WTC11 (cell line): ENCODE measurements around the gene EPHA2. TPM values are rescaled to one million over a fixed set of nuclear protein-coding genes. Genes with fewer than 3 reads are reported as not detected.

Experiments
- ATAC-seq: fragments of 200-7000 bp; cut with Tn5 transposase; 2 replicates; pipeline ENCODE4 v1.10.0; 2021; ENCODE audit warnings: mild to moderate bottlenecking, moderate library complexity
- CTCF ChIA-PET: fragments of 300-600 bp; sonication (Branson Sonifier 250); formaldehyde crosslinking; loops from one replicate; lab custom pipeline; 2021; ENCODE audit warnings: antibody characterized with exemption; lab: Charles Lee
- POLR2A ChIA-PET: fragments of 350-600 bp; sonication (Branson Sonifier 250); formaldehyde crosslinking; loops from one replicate; lab custom pipeline; 2021; ENCODE audit warnings: antibody characterized with exemption; lab: Charles Lee
- DNase-seq: peaks from one replicate; pipeline ENCODE4 v3.0.0; 2021; ENCODE audit warnings: low spot score
- H3K27ac Mint-ChIP-seq: 2 replicates; pipeline ENCODE4 v1.8.0; 2021; ENCODE audit warnings: mixed read lengths
- H3K27me3 Mint-ChIP-seq: 2 replicates; pipeline ENCODE4 v1.8.0; 2021; ENCODE audit warnings: low read depth, mild to moderate bottlenecking, moderate library complexity, mixed read lengths
- H3K36me3 Mint-ChIP-seq: 2 replicates; pipeline ENCODE4 v1.8.0; 2021; ENCODE audit warnings: mixed read lengths
- H3K4me1 Mint-ChIP-seq: 2 replicates; pipeline ENCODE4 v1.8.0; 2022; ENCODE audit warnings: mixed read lengths
- H3K4me3 Mint-ChIP-seq: 2 replicates; pipeline ENCODE4 v1.8.0; 2021; ENCODE audit warnings: mild to moderate bottlenecking, moderate library complexity, mixed read lengths
- H3K9me3 Mint-ChIP-seq: 2 replicates; pipeline ENCODE4 v1.8.0; 2021; ENCODE audit warnings: mixed read lengths
- ATF2 ChIP-seq: sonication (generic); formaldehyde crosslinking; IDR thresholded peaks from 2 replicates; pipeline ENCODE4 v1.8.1; 2022; ENCODE audit warnings: low read depth, missing genetic modification reagents, borderline replicate concordance
- EMX1 ChIP-seq: fragments of 250-450 bp; sonication (Bioruptor Pico); IDR thresholded peaks from 2 replicates; pipeline ENCODE4 v1.8.0; 2021; ENCODE audit warnings: mild to moderate bottlenecking
- JAZF1 ChIP-seq: fragments of 250-450 bp; sonication (Bioruptor Pico); IDR thresholded peaks from 2 replicates; pipeline ENCODE4 v1.9.0; 2021; ENCODE audit warnings: moderate library complexity, mild to moderate bottlenecking, inconsistent platforms
- NFATC4 ChIP-seq: fragments of 250-450 bp; sonication (Bioruptor Pico); IDR thresholded peaks from 2 replicates; pipeline ENCODE4 v1.9.0; 2021; ENCODE audit warnings: mild to moderate bottlenecking
- NFYB ChIP-seq: sonication (generic); formaldehyde crosslinking; conservative IDR thresholded peaks from 2 replicates; pipeline ENCODE4 v1.8.0; 2022; ENCODE audit warnings: low read depth, missing genetic modification reagents
- PRDM15 ChIP-seq: sonication (generic); formaldehyde crosslinking; IDR thresholded peaks from 2 replicates; pipeline ENCODE4 v1.8.0; 2022; ENCODE audit warnings: missing genetic modification reagents
- SMAD3 ChIP-seq: sonication (generic); formaldehyde crosslinking; IDR thresholded peaks from 2 replicates; pipeline ENCODE4 v1.8.0; 2022; ENCODE audit warnings: missing genetic modification reagents, mild to moderate bottlenecking, borderline replicate concordance
- TEAD4 ChIP-seq: sonication (generic); formaldehyde crosslinking; IDR thresholded peaks from 2 replicates; pipeline ENCODE4 v1.8.0; 2022; ENCODE audit warnings: mild to moderate bottlenecking, missing genetic modification reagents
- USF1 ChIP-seq: sonication (generic); formaldehyde crosslinking; IDR thresholded peaks from 2 replicates; pipeline ENCODE4 v1.8.0; 2022; ENCODE audit warnings: mild to moderate bottlenecking, missing genetic modification reagents
- ZNF425 ChIP-seq: fragments of 250-450 bp; sonication (Bioruptor Pico); conservative IDR thresholded peaks from 2 replicates; pipeline ENCODE4 v1.9.0; 2021; ENCODE audit warnings: mild to moderate bottlenecking
- total RNA-seq: library from RNA; stranded (reverse); gene quantifications from 3 replicates; pipeline ENCODE4 v1.2.3, GENCODE V29; 2021
- TF ChIP-seq, protein P1 (sequence below): sonication (generic); formaldehyde crosslinking; IDR thresholded peaks from 2 replicates; pipeline ENCODE4 v1.8.0; 2022; ENCODE audit warnings: mild to moderate bottlenecking, missing genetic modification reagents
- TF ChIP-seq, protein P2 (sequence below): sonication (generic); formaldehyde crosslinking; IDR thresholded peaks from 2 replicates; pipeline ENCODE4 v1.8.1; 2023; ENCODE audit warnings: mild to moderate bottlenecking, missing genetic modification reagents, moderate library complexity
- TF ChIP-seq, protein P3 (sequence below): sonication (generic); formaldehyde crosslinking; IDR thresholded peaks from 2 replicates; pipeline ENCODE4 v1.8.0; 2022; ENCODE audit warnings: mild to moderate bottlenecking, missing genetic modification reagents

Gene EPHA2
- total RNA-seq, 1 experiment from 2014 or later = 44.4 TPM

GRCh38 chr1:16147156-16147926 is 8.5 kb downstream of the EPHA2 start:
- peaks cover 55% of the 10 kb centered on the region for H3K4me1 Mint-ChIP-seq
- TF ChIP-seq TEAD4 (CRISPR knock-in tag) (no peak), ZNF425 (CRISPR knock-in tag) (no peak), PRDM15 (CRISPR knock-in tag) (no peak), NFATC4 (CRISPR knock-in tag) (no peak), EMX1 (CRISPR knock-in tag) (no peak), JAZF1 (CRISPR knock-in tag) (no peak), USF1 (CRISPR knock-in tag) (no peak), ATF2 (CRISPR knock-in tag) (no peak), SMAD3 (CRISPR knock-in tag) (no peak), NFYB (no peak)
- TF ChIP-seq, protein P1, sequence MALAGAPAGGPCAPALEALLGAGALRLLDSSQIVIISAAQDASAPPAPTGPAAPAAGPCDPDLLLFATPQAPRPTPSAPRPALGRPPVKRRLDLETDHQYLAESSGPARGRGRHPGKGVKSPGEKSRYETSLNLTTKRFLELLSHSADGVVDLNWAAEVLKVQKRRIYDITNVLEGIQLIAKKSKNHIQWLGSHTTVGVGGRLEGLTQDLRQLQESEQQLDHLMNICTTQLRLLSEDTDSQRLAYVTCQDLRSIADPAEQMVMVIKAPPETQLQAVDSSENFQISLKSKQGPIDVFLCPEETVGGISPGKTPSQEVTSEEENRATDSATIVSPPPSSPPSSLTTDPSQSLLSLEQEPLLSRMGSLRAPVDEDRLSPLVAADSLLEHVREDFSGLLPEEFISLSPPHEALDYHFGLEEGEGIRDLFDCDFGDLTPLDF = no peak
- TF ChIP-seq, protein P2, sequence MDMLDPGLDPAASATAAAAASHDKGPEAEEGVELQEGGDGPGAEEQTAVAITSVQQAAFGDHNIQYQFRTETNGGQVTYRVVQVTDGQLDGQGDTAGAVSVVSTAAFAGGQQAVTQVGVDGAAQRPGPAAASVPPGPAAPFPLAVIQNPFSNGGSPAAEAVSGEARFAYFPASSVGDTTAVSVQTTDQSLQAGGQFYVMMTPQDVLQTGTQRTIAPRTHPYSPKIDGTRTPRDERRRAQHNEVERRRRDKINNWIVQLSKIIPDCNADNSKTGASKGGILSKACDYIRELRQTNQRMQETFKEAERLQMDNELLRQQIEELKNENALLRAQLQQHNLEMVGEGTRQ (CRISPR knock-in tag) = no peak
- TF ChIP-seq, protein P3, sequence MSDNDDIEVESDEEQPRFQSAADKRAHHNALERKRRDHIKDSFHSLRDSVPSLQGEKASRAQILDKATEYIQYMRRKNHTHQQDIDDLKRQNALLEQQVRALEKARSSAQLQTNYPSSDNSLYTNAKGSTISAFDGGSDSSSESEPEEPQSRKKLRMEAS = no peak
- TF ChIP-seq, all 79 proteins: peak for 0
- H3K27me3 Mint-ChIP-seq = no peaks in the 10 kb centered on the region
- H3K4me3 Mint-ChIP-seq = peak overlapping the region; percentile 52
- H3K9me3 Mint-ChIP-seq = no peaks in the 10 kb centered on the region
- POLR2A ChIA-PET = interaction anchor here (0.5 to 4.2 kb wide), 8 partner anchors 8 to 994 kb away, joined by 3 to 31 read pairs (median 4); partner anchors contain the start of gene EPHA2
- DNase-seq = no peak
- H3K27ac Mint-ChIP-seq = peak overlapping the region; percentile 99
- CTCF ChIA-PET = interaction anchor here (0.6 to 14.1 kb wide), 5 partner anchors 16 to 74 kb away, joined by 3 to 204 read pairs (median 4); partner anchors contain the start of gene FAM131C
- no peak for ATAC-seq
- H3K36me3 Mint-ChIP-seq = peaks cover 34% of the 10 kb centered on the region
